Measurements from ENCODE around the gene ATG13. TPM values are rescaled to one million over a fixed set of nuclear protein-coding genes. Genes with fewer than 3 reads are reported as not detected.

The ATG13 gene
- total and polyA plus RNA-seq, 2 of the 8 experiments (the other 6 are each of a cell fraction or from before 2014, with no cell fraction given) = 65.0 to 77.4 TPM

GRCh38 chr11:46712874-46713576 is 95.7 kb downstream of the ATG13 start:
- Histone ChIP-seq H3K56ac (replicated peaks; ENCODE audit: insufficient read length, low read depth, low read length) (no peak overlapping the region), H3K79me2 (ENCODE audit: control insufficient read depth in 1 of 2, insufficient read depth in 2 of 2, low read length in 2 of 2) (no peaks in the 10 kb centered on the region), H3K27ac (ENCODE audit: low read depth, low read length) (no peak overlapping the region), H3K4me1 (replicated peaks in 1 of 4; ENCODE audit: control insufficient read depth in 3 of 4, insufficient read depth in 4 of 4, low read length in 3 of 4) (0 out of 7 replicates have a peak, but pooled peaks cover 0 to under 1% (median 0%) of the 10 kb centered on the region in 4 experiments), H4K91ac (replicated peaks; ENCODE audit: insufficient read length, low read length) (no peak overlapping the region), H3K79me1 (ENCODE audit: low read depth, low read length) (no peaks in the 10 kb centered on the region; the same call in 1 of the 2 replicates), H3K4me2 (ENCODE audit: insufficient read depth in 1 of 2, low read depth in 2 of 2, low read length in 2 of 2) (no peak overlapping the region), H4K5ac (ENCODE audit: insufficient read length, low read depth, low read length) (no peak overlapping the region), H3K4me3 (ENCODE audit: extremely low read depth in 1 of 4, insufficient read depth in 2 of 4, low read depth in 3 of 4, low read length in 4 of 4) (no peak overlapping the region), H3K18ac (ENCODE audit: extremely low read depth, low read length) (no peak overlapping the region), H3K23ac (ENCODE audit: insufficient read length) (no peak overlapping the region), H2BK12ac (ENCODE audit: low read depth, low read length) (no peak overlapping the region), H3K23me2 (ENCODE audit: low read depth, low read length) (no peaks in the 10 kb centered on the region), H3K4ac (replicated peaks; ENCODE audit: insufficient read length, low read depth, low read length) (no peak overlapping the region), H2AFZ (ENCODE audit: low read length) (no peak overlapping the region), H3K9ac (replicated peaks in 1 of 4; ENCODE audit: extremely low read depth in 1 of 4, low read depth in 3 of 4, low read length in 3 of 4) (no peak overlapping the region), H3K36me3 (ENCODE audit: control insufficient read depth in 2 of 4, insufficient read depth in 4 of 4, low read length in 3 of 4) (no peaks in the 10 kb centered on the region), H2AK5ac (ENCODE audit: low read depth, low read length) (no peak overlapping the region), H3K14ac (ENCODE audit: insufficient read length) (no peak overlapping the region), H3K9me3 (ENCODE audit: insufficient read depth in 2 of 2, low read depth in 1 of 2, low read length in 1 of 2) (no peaks in the 10 kb centered on the region), H2BK20ac (ENCODE audit: low read length) (no peak overlapping the region), H4K20me1 (replicated peaks in 1 of 2; ENCODE audit: control insufficient read depth in 1 of 2, insufficient read depth in 2 of 2, low read length in 2 of 2) (no peaks in the 10 kb centered on the region), H4K8ac (ENCODE audit: extremely low read depth, insufficient read depth, low read length) (no peak overlapping the region), H2BK120ac (replicated peaks; ENCODE audit: low read depth, low read length) (no peak overlapping the region), H3K27me3 (replicated peaks in 1 of 4; ENCODE audit: control insufficient read depth in 3 of 4, extremely low read depth in 1 of 4, insufficient read depth in 3 of 4, low read length in 3 of 4) (no peaks in the 10 kb centered on the region), H2BK15ac (ENCODE audit: low read length) (no peak overlapping the region), H2BK5ac (ENCODE audit: low read depth, low read length) (no peak overlapping the region)
- FAIRE-seq (no peak), DNase-seq (ENCODE audit: low read depth in 1 of 2, low spot score in 2 of 2) (no peak)
- WGBS, 2 experiments (ENCODE audit: extremely low coverage in 1 of 2, insufficient coverage in 1 of 2, insufficient read length in 1 of 2, insufficient replicate concordance in 2 of 2, low coverage in 1 of 2, low lambda C conversion rate in 2 of 2, missing lambda C conversion rate in 1 of 2) = 91% methylated on average over 7 of the region's 7 CpGs; no CpG with 5 or more reads in 1 of the 2 experiments
- ChIA-PET POLR2A (ENCODE audit: partially characterized antibody) (interaction anchor here (0.6 to 2.5 kb wide), 3 partner anchors 11 to 131 kb away, joined by 3 to 18 read pairs (median 3); partner anchors contain the start of genes ARHGAP1 and ZNF408), CTCF (ENCODE audit: partially characterized antibody) (interaction anchor here (1.2 kb wide), 1 partner anchor 10 kb away, joined by 3 read pairs; no protein-coding TSS in a partner anchor)
- no peak for TF ChIP-seq NANOG (IDR thresholded peaks at IDR 0.05; ENCODE audit: insufficient read depth, low read depth, low read length, poor library complexity, severe bottlenecking)
- TF ChIP-seq EGR1 (IDR thresholded peaks at IDR 0.05; ENCODE audit: borderline replicate concordance, low read depth, low read length) = no peak
- TF ChIP-seq HDAC2 (IDR thresholded peaks at IDR 0.05; ENCODE audit: borderline replicate concordance in 1 of 2, low read depth in 2 of 2, low read length in 2 of 2) = no peak
- no peak for TF ChIP-seq BACH1 (IDR thresholded peaks at IDR 0.05; ENCODE audit: low read length)
- no peak for TF ChIP-seq RXRA (IDR thresholded peaks at IDR 0.05; ENCODE audit: insufficient read depth, low read depth, low read length)
- no peak for TF ChIP-seq CREB1 (IDR thresholded peaks at IDR 0.05)

All from H1 (cell line).